ENCODE data around the gene DRD2. TPM values are rescaled to one million over a fixed set of nuclear protein-coding genes. Genes with fewer than 3 reads are reported as not detected.

The DRD2 gene
- total and polyA plus RNA-seq, 2 of the 13 experiments (the other 11 are each of a cell fraction or from before 2014, with no cell fraction given): not detected

- ChIA-PET POLR2A (no interaction called here), CTCF (ENCODE audit: low intra/inter-chr PET ratio, low total read pairs) (no interaction called here)
- H3K4me3 ChIP-seq (replicated peaks in 1 of 3; ENCODE audit: insufficient read depth in 1 of 3, low read depth in 2 of 3, low read length in 3 of 3): no peak overlapping the region
- no peaks in the 10 kb centered on the region for H3K9me3 ChIP-seq (ENCODE audit: low read length)
- H3K9ac ChIP-seq (ENCODE audit: insufficient read depth, low read depth, low read length): no peak overlapping the region
- no peaks in the 10 kb centered on the region for H3K4me1 ChIP-seq (ENCODE audit: insufficient read depth, low read length)
- ATAC-seq: no peak
- no peaks in the 10 kb centered on the region for H3K79me2 ChIP-seq (ENCODE audit: insufficient read depth, low read length)
- intact Hi-C loops (cut with micrococcal nuclease; ENCODE audit: unreplicated experiment): no loop called here
- DNase-seq (ENCODE audit: low spot score): no peak
- BruUV-seq (replicated peaks): no TSS peak
- WGBS (ENCODE audit: low lambda C conversion rate): 54% methylated on average over 15 of the region's 21 CpGs
- no peak overlapping the region for H3K4me2 ChIP-seq (ENCODE audit: low read depth, low read length)
- TF ChIP-seq KMT2B (CRISPR knock-in tag; IDR thresholded peaks at IDR 0.05) (no peak), ZBTB38 (CRISPR knock-in tag; IDR thresholded peaks at IDR 0.05) (no peak), FIP1L1 (IDR thresholded peaks at IDR 0.05; ENCODE audit: borderline replicate concordance, insufficient read depth, low read depth, low read length) (no peak)
- no peaks in the 10 kb centered on the region for H4K20me1 ChIP-seq (ENCODE audit: insufficient read depth, low read length)
- peaks cover 4 to 27% of the 10 kb centered on the region in 2 experiments; a peak in 3 of 5 replicates for H3K27me3 ChIP-seq (ENCODE audit: control insufficient read depth in 1 of 2, insufficient read depth in 2 of 2, low read length in 2 of 2)
- H3K27ac ChIP-seq (ENCODE audit: extremely low read length, insufficient read depth, low read length): no peak overlapping the region
- in situ Hi-C loops (cut with HindIII; ENCODE audit: extremely low pct_ligation_motif_present, low pct_unique_long_range_greater_than_20kb): no loop called here
- no peaks in the 10 kb centered on the region for H3K36me3 ChIP-seq (replicated peaks in 1 of 2; ENCODE audit: control insufficient read depth in 1 of 2, insufficient read depth in 2 of 2, low read length in 2 of 2)
- no peak for FAIRE-seq
- no peak overlapping the region for H2AFZ ChIP-seq (ENCODE audit: low read length)
These were observed 64.6 kb downstream of the DRD2 start for GRCh38 chr11:113410414-113411135.

- Histone ChIP-seq H4K20me1 (ENCODE audit: insufficient read depth, low read length) (no peaks in the 10 kb centered on the region), H3K4me2 (ENCODE audit: low read depth, low read length) (no peak overlapping the region), H2AFZ (ENCODE audit: low read length) (no peak overlapping the region), H3K9ac (ENCODE audit: insufficient read depth, low read depth, low read length) (no peak overlapping the region), H3K36me3 (replicated peaks in 1 of 2; ENCODE audit: control insufficient read depth in 1 of 2, insufficient read depth in 2 of 2, low read length in 2 of 2) (no peaks in the 10 kb centered on the region), H3K79me2 (ENCODE audit: insufficient read depth, low read length) (no peaks in the 10 kb centered on the region), H3K4me1 (ENCODE audit: insufficient read depth, low read length) (no peaks in the 10 kb centered on the region), H3K27me3 (ENCODE audit: control insufficient read depth in 1 of 2, insufficient read depth in 2 of 2, low read length in 2 of 2) (peaks cover 6 to 34% of the 10 kb centered on the region in 2 experiments; a peak in 2 of 5 replicates), H3K4me3 (replicated peaks in 1 of 3; ENCODE audit: insufficient read depth in 1 of 3, low read depth in 2 of 3, low read length in 3 of 3) (no peak overlapping the region), H3K27ac (ENCODE audit: extremely low read length, insufficient read depth, low read length) (no peak overlapping the region), H3K9me3 (ENCODE audit: low read length) (no peaks in the 10 kb centered on the region)
- CTCF ChIA-PET (ENCODE audit: low intra/inter-chr PET ratio, low total read pairs): no interaction called here
- no peak for TF ChIP-seq THAP9 (CRISPR knock-in tag; IDR thresholded peaks at IDR 0.05; ENCODE audit: borderline replicate concordance)
- TF ChIP-seq KDM5B (CRISPR knock-in tag; IDR thresholded peaks at IDR 0.05; ENCODE audit: borderline replicate concordance): no peak
- no peak for TF ChIP-seq ZIK1 (CRISPR knock-in tag; IDR thresholded peaks at IDR 0.05; ENCODE audit: borderline replicate concordance, low read depth)
- TF ChIP-seq ZNF788 (CRISPR knock-in tag; IDR thresholded peaks at IDR 0.05; ENCODE audit: borderline replicate concordance): no peak
- TF ChIP-seq ZNF790 (CRISPR knock-in tag; IDR thresholded peaks at IDR 0.05; ENCODE audit: borderline replicate concordance): no peak
- 11% methylated on average over 3 of the region's 3 CpGs for WGBS (ENCODE audit: low lambda C conversion rate)
- POLR2A ChIA-PET: no interaction called here
- ATAC-seq: no peak
- DNase-seq (ENCODE audit: low spot score): no peak
- intact Hi-C loops (cut with micrococcal nuclease; ENCODE audit: unreplicated experiment) (no loop called here), in situ Hi-C loops (cut with HindIII; ENCODE audit: extremely low pct_ligation_motif_present, low pct_unique_long_range_greater_than_20kb) (loop anchor here (10.0 kb wide), 1 partner anchor 65 kb away; no protein-coding TSS in a partner anchor)
- BruUV-seq (replicated peaks): no TSS peak
- FAIRE-seq: no peak
These were observed 65.7 kb downstream of the DRD2 start for GRCh38 chr11:113409526-113409925.
